ENCODE results near the gene KRTAP4-5.
"Not testable (repeated sequence)": the region's sequence is repeated elsewhere in the genome, so short reads cannot be mapped to it uniquely, and the experiment has no call there.

The KRTAP4-5 gene

GRCh38 chr17:41149652-41149985 lies at the start of gene KRTAP4-5:
KRTAP4-5 (minus strand) TSS chr17:41149825; CDS start chr17:41149767, 58 bp downstream.
- DNase-seq = no peak

GRCh38 chr17:41196068-41196467 lies 46.4 kb upstream of the KRTAP4-5 start:
- DNase-seq = no peak

GRCh38 chr17:41190328-41190727 lies 40.7 kb upstream of the KRTAP4-5 start:
- DNase-seq = no peak

- not testable (repeated sequence) for DNase-seq
Observed at GRCh38 chr17:41189837-41190318, 40.3 kb upstream of the KRTAP4-5 start, which contains the start of gene KRTAP9-1. KRTAP9-1 (plus strand) TSS chr17:41189887; CDS start chr17:41189887, 0 bp downstream.

GRCh38 chr17:41186872-41187271 lies 37.2 kb upstream of the KRTAP4-5 start:
- DNase-seq = no peak

GRCh38 chr17:41185001-41185400 lies 35.4 kb upstream of the KRTAP4-5 start:
- DNase-seq = no peak

GRCh38 chr17:41184480-41184961 lies 34.9 kb upstream of the KRTAP4-5 start, which contains the start of gene KRTAP4-1:
KRTAP4-1 (minus strand) TSS chr17:41184911; CDS start chr17:41184854, 57 bp downstream.
- no peak for DNase-seq

- DNase-seq = no peak
Observed at GRCh38 chr17:41178843-41179616, 29.4 kb upstream of the KRTAP4-5 start.

GRCh38 chr17:41178341-41178740 lies 28.7 kb upstream of the KRTAP4-5 start:
- no peak for DNase-seq

- DNase-seq = no peak
Observed at GRCh38 chr17:41177727-41178271, 28.2 kb upstream of the KRTAP4-5 start, which contains the start of gene KRTAP4-2. KRTAP4-2 (minus strand) TSS chr17:41178221; CDS start chr17:41178164, 57 bp downstream.

- DNase-seq = no peak
Observed at GRCh38 chr17:41176744-41177387, 27.2 kb upstream of the KRTAP4-5 start.

GRCh38 chr17:41171886-41172285 lies 22.3 kb upstream of the KRTAP4-5 start:
- DNase-seq = no peak

GRCh38 chr17:41168121-41168520 lies 18.5 kb upstream of the KRTAP4-5 start, which contains the start of gene KRTAP4-3:
KRTAP4-3 (minus strand) TSS chr17:41168221; CDS start chr17:41168172, 49 bp downstream.
- no peak for DNase-seq

GRCh38 chr17:41167561-41167960 lies 17.9 kb upstream of the KRTAP4-5 start:
- DNase-seq = no peak

- DNase-seq = no peak
Observed at GRCh38 chr17:41163828-41164227, 14.2 kb upstream of the KRTAP4-5 start.

GRCh38 chr17:41160648-41161047 lies 11.0 kb upstream of the KRTAP4-5 start, which contains the start of gene KRTAP4-4:
KRTAP4-4 (minus strand) TSS chr17:41160748; CDS start chr17:41160691, 57 bp downstream.
- DNase-seq = no peak

GRCh38 chr17:41160190-41160589 lies 10.6 kb upstream of the KRTAP4-5 start:
- DNase-seq = not testable (repeated sequence)

GRCh38 chr17:41153856-41154255 lies 4.2 kb upstream of the KRTAP4-5 start:
- no peak for DNase-seq

GRCh38 chr17:41151525-41151924 lies 1.9 kb upstream of the KRTAP4-5 start:
- DNase-seq = no peak

GRCh38 chr17:41150026-41150425 lies 401 bp upstream of the KRTAP4-5 start:
- DNase-seq = no peak

- DNase-seq = not testable (repeated sequence)
Observed at GRCh38 chr17:41148971-41149651, 514 bp downstream of the KRTAP4-5 start.

GRCh38 chr17:41147531-41148204 lies 2.0 kb downstream of the KRTAP4-5 start:
- no peak for DNase-seq
